Large intestine (tissue), 3 donors: Measurements from ENCODE around the gene AGER. TPM values are rescaled to one million over a fixed set of nuclear protein-coding genes. Genes with fewer than 3 reads are reported as not detected.
"Not testable (repeated sequence)": the region's sequence is repeated elsewhere in the genome, so short reads cannot be mapped to it uniquely, and the experiment has no call there.

Experiments used
- DNase-seq, 2 donors: peaks; one replicate each; pipeline versions ENCODE4 v3.0.0 to v3.0.0-alpha.2; 2013
- H3K27ac ChIP-seq: one replicate; pipeline ENCODE4 v1.5.1; 2013; ENCODE audit warnings: low read length
- H3K27me3 ChIP-seq: 2 replicates; pipeline ENCODE4 v1.6.1; 2013; ENCODE audit warnings: low read length; ENCODE audit not compliant: control insufficient read depth, insufficient read depth
- H3K36me3 ChIP-seq: 2 replicates; pipeline ENCODE4 v1.6.1; 2013; ENCODE audit warnings: low read length; ENCODE audit not compliant: control insufficient read depth, insufficient read depth
- H3K4me1 ChIP-seq: one replicate; pipeline ENCODE4 v1.6.1; 2013; ENCODE audit warnings: low read length; ENCODE audit not compliant: control insufficient read depth, insufficient read depth
- H3K4me3 ChIP-seq: one replicate; pipeline ENCODE4 v1.5.1; 2013; ENCODE audit warnings: low read length
- H3K9me3 ChIP-seq: one replicate; pipeline ENCODE4 v1.6.1; 2013; ENCODE audit warnings: mild to moderate bottlenecking, low read depth, low read length, moderate library complexity; ENCODE audit not compliant: control insufficient read depth
- WGBS: methylation state at CpG from one replicate; pipeline ENCODE4 v1.1.5; 2013; ENCODE audit warnings: low lambda C conversion rate; ENCODE audit not compliant: insufficient coverage; 5-methylcytosine and 5-hydroxymethylcytosine counted together
- polyA plus RNA-seq: library from polyadenylated mRNA; unstranded; fragments of 120-200 nt; gene quantifications from one replicate; pipeline ENCODE4 v1.2.1, GENCODE V29; 2013

AGER gene
- polyA plus RNA-seq, 1 donor: 14.9 TPM

DNA sequence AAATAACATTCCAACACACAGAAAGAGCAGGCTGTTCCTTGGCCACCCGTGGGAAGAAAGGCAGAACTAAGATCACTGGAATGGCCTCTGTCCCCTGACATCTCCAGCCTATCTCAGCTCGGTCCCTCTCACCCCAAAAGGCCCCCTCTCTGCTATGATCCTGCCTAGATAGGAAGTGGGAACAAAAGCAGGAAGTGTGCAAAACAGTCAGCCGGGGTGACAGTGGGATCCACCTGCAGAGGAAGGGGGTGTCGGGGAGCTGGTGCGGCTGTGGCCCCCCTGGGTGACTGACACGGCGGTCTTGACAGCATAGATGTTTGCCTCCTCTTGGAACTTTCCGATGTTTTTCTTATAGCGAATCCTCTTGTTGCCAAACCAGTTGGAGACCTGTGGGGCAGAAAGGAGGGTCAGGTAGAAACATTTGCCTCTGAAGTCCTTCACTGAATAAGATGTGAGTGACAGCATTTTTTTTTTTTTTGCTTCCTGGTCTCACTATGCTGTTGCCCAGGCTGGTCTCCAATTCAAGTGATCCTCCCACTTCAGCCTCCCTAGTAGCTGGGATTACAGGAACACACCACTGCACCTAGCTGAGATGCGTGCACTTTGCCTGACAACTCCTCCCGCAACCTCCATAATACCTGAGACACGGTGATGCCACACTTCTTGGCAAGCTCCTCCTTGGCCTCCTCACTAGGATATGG, 3.1 kb upstream of the AGER start:
- 90% methylated on average over 2 of the region's 12 CpGs for WGBS
- H3K9me3 ChIP-seq: no peaks in the 10 kb centered on the region
- H3K27me3 ChIP-seq: no peaks in the 10 kb centered on the region
- no peak overlapping the region for H3K4me3 ChIP-seq
- H3K4me1 ChIP-seq: peaks cover 20% of the 10 kb centered on the region
- DNase-seq: peak in 1 of 2 donors; percentile 1
- H3K27ac ChIP-seq: no peak overlapping the region
- peaks cover 47% of the 10 kb centered on the region for H3K36me3 ChIP-seq

DNA sequence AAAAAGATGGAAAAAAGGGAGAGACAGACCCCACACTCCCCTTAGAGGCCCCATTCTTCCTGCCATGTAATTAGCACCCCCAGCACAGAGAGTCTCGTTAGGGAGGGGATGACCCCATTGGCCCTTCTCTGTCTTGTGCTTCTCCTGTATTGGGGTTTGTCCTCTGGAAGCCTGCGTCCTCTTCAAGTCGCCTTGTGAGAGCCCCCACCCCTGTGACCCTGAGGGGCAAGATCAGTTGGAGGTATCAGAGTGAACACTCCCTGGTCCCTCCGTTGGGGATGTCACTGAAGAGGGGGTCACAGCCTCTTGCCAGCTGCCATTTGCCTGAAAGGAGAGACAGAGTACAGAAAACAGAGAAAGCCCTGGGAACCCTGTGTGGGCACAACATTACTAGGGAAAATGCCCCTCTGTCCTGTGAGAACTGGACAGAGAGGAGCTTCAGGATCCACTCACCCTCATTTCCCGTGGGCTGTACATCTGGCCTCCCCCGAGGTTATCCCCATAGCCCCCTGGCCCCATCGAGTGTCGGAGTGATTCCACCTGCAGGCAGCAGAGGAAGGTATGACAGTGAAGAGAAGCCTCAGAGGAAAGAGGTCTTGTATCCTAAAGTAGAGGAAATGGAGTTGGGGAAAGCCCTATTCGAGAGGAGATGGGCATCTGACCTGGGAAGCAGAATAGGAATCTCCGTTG, 2.2 kb upstream of the AGER start:
- Histone ChIP-seq H3K36me3 (peaks cover 53% of the 10 kb centered on the region), H3K4me1 (peaks cover 11% of the 10 kb centered on the region), H3K27ac (peak overlapping the region; percentile 45)
- WGBS: 100% methylated on average over 1 of the region's 10 CpGs
- H3K4me3 ChIP-seq, H3K27me3 ChIP-seq, H3K9me3 ChIP-seq: not testable (repeated sequence)
- peak in 1 of 2 donors; percentile 2 for DNase-seq

DNA sequence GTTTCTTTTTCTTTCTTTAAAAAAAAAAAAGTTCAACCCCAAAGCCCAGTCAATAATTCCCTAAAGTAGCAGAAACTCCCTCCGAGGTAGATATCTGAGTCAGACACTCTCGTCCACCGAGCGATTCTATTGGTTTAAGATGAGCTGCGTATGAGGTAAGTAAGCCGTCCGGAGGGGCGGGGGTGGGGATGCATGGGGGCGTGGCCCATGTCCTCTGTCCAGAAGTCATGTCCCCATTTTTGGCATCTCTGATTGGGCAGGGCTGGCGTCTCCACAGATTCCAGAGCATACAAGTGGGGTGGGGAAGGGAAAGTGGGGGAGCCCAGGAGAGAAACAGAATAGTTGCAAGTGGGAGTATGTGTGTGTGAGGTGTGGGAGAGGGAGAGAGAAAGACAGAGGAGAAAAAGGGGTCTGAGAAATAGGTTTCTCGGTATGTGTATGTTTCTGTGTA, 1.7 kb upstream of the AGER start:
- peak; percentile 66 to 72 for DNase-seq
- not testable (repeated sequence) for H3K4me1 ChIP-seq, H3K9me3 ChIP-seq, H3K27me3 ChIP-seq, H3K4me3 ChIP-seq
- Histone ChIP-seq H3K27ac (peak overlapping the region; percentile 45), H3K36me3 (peaks cover 59% of the 10 kb centered on the region)
- WGBS: 50% methylated on average over 2 of the region's 11 CpGs

DNA sequence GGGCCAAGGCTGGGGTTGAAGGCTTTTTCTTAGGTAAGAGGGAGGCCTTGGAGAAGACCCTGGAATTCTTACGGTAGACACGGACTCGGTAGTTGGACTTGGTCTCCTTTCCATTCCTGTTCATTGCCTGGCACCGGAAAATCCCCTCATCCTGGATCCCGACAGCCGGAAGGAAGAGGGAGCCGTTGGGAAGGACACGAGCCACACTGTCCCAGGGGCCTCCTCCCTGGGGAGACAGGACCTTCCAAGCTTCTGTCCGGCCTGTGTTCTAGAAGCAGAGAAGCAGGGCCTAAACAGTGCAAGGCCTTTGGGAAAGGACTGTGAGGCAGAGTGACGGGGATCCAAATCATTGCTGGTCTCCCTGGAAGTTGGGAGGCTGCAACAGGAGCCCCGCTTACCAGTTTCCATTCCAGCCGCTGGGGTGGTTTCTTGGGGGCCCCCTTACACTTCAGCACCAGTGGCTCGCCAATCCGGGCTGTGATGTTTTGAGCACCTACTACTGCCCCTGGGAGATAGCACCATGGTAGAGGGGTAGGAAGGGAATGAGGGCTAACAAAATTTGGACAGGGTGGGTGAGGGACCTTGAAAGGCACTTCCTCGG, 470 bp downstream of the AGER start:
- Histone ChIP-seq H3K4me3 (no peak overlapping the region), H3K9me3 (no peaks in the 10 kb centered on the region), H3K27me3 (no peaks in the 10 kb centered on the region), H3K4me1 (peaks cover 6% of the 10 kb centered on the region), H3K36me3 (peaks cover 66% of the 10 kb centered on the region), H3K27ac (no peak overlapping the region)
- DNase-seq: peak in 1 of 2 donors; percentile 1
- WGBS: no CpG with 5 or more reads among the region's 15 CpGs

DNA sequence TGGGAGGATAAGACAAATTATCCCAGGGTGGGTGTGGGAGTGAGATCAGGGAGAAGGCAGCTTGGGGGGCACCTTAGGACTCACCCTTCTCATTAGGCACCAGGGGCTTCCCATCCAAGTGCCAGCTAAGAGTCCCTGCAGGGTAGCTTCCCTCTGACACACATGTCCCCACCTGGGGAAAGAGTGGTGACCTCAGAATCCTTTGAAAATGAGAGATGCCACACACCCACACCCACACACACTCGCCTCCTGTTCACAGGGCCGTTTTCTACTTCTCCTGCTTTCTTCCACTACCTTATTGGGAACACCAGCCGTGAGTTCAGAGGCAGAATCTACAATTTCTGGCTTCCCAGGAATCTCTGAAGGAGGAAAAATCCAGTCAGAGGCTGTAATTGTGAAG, 1.0 kb downstream of the AGER start:
- H3K27ac ChIP-seq: no peak overlapping the region
- DNase-seq: peak in 1 of 2 donors; percentile 1
- WGBS: no CpG with 5 or more reads among the region's 3 CpGs
- H3K9me3 ChIP-seq: no peaks in the 10 kb centered on the region
- H3K27me3 ChIP-seq: no peaks in the 10 kb centered on the region
- peaks cover 64% of the 10 kb centered on the region for H3K36me3 ChIP-seq
- no peak overlapping the region for H3K4me3 ChIP-seq
- peaks cover 6% of the 10 kb centered on the region for H3K4me1 ChIP-seq

- no peak for DNase-seq
- peaks cover 60% of the 10 kb centered on the region for H3K36me3 ChIP-seq
- H3K4me1 ChIP-seq: peaks cover 6% of the 10 kb centered on the region
- H3K9me3 ChIP-seq: no peaks in the 10 kb centered on the region
- no peak overlapping the region for H3K27ac ChIP-seq
- no peaks in the 10 kb centered on the region for H3K27me3 ChIP-seq
- H3K4me3 ChIP-seq: no peak overlapping the region
- no CpG with 5 or more reads among the region's 10 CpGs for WGBS
Measured at GRCh38 chr6:32182555-32182981, 1.5 kb downstream of the AGER start.

- Histone ChIP-seq H3K9me3 (no peaks in the 10 kb centered on the region), H3K27ac (no peak overlapping the region), H3K4me1 (peaks cover 8% of the 10 kb centered on the region), H3K4me3 (no peak overlapping the region), H3K27me3 (no peaks in the 10 kb centered on the region), H3K36me3 (peaks cover 54% of the 10 kb centered on the region)
- DNase-seq: no peak
- no CpG with 5 or more reads among the region's 10 CpGs for WGBS
Measured at GRCh38 chr6:32181915-32182529, 2.0 kb downstream of the AGER start.

GRCh38 chr6:32181148-32181702, 2.8 kb downstream of the AGER start:
- WGBS: no CpG with 5 or more reads among the region's 15 CpGs

DNA sequence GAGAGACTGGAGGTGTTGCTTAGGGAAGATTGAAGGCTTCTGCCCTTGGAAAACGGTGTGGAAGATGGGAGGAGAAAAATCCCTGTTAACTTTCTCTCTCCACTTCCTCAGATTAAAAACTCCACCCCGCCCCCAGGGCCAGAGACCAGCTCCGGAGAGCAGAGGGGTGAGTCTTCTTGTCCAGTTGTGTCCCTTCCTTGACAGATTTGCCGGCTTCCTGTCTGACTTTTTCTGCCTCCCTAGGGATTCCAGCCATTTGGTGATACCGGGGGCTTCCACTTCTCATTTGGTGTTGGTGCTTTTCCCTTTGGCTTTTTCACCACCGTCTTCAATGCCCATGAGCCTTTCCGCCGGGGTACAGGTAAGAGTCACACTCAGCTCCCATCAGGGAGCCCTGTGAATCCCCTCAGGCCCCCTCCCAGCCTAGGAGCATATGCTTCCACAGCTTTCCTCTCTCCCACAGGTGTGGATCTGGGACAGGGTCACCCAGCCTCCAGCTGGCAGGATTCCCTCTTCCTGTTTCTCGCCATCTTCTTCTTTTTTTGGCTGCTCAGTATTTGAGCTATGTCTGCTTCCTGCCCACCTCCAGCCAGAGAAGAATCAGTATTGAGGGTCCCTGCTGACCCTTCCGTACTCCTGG, 4.2 kb downstream of the AGER start:
- 100% methylated on average over 1 of the region's 10 CpGs for WGBS
- Histone ChIP-seq H3K4me1 (peaks cover 20% of the 10 kb centered on the region), H3K27ac (no peak overlapping the region), H3K27me3 (no peaks in the 10 kb centered on the region), H3K36me3 (peaks cover 42% of the 10 kb centered on the region), H3K4me3 (peak overlapping the region; percentile 95), H3K9me3 (peaks cover 3% of the 10 kb centered on the region)
- no peak for DNase-seq

More at GRCh38 chr6:32181148-32181702, 2.8 kb downstream of the AGER start:
- no peak for DNase-seq
- Histone ChIP-seq H3K27ac (no peak overlapping the region), H3K9me3 (no peaks in the 10 kb centered on the region), H3K4me3 (no peak overlapping the region), H3K36me3 (peaks cover 46% of the 10 kb centered on the region), H3K4me1 (peaks cover 15% of the 10 kb centered on the region), H3K27me3 (no peaks in the 10 kb centered on the region)
